GM18502 (cell line): ENCODE data around the gene DSCAML1.

Source experiments
- ATAC-seq: cut with Tn5 transposase; IDR thresholded peaks from one replicate; pipeline ENCODE4 v1.9.1; 2021; ENCODE audit warnings: mild to moderate bottlenecking; ENCODE audit not compliant: unreplicated experiment, poor library complexity

The DSCAML1 gene

GRCh38 chr11:117515892-117516787, 280.9 kb downstream of the DSCAML1 start:
- no peak for ATAC-seq

- ATAC-seq: no peak
Measured at GRCh38 chr11:117514256-117514655, 282.8 kb downstream of the DSCAML1 start.

GRCh38 chr11:117513666-117514065, 283.4 kb downstream of the DSCAML1 start:
- no peak for ATAC-seq

GRCh38 chr11:117511931-117512539, 285.0 kb downstream of the DSCAML1 start:
- no peak for ATAC-seq

GRCh38 chr11:117511483-117511930, 285.5 kb downstream of the DSCAML1 start:
- ATAC-seq: no peak

GRCh38 chr11:117510646-117511045, 286.4 kb downstream of the DSCAML1 start:
- ATAC-seq: no peak

GRCh38 chr11:117509543-117509942, 287.5 kb downstream of the DSCAML1 start:
- no peak for ATAC-seq

- ATAC-seq: no peak
Measured at GRCh38 chr11:117506971-117507370, 290.0 kb downstream of the DSCAML1 start.

GRCh38 chr11:117505285-117505970, 291.6 kb downstream of the DSCAML1 start:
- no peak for ATAC-seq

GRCh38 chr11:117502779-117503100, 294.3 kb downstream of the DSCAML1 start:
- no peak for ATAC-seq

- ATAC-seq: no peak
Measured at GRCh38 chr11:117502015-117502778, 294.8 kb downstream of the DSCAML1 start.

- no peak for ATAC-seq
Measured at GRCh38 chr11:117501237-117501898, 295.6 kb downstream of the DSCAML1 start.

GRCh38 chr11:117498791-117499190, 298.2 kb downstream of the DSCAML1 start:
- ATAC-seq: no peak

- no peak for ATAC-seq
Measured at GRCh38 chr11:117497206-117497951, 299.6 kb downstream of the DSCAML1 start.

- ATAC-seq: no peak
Measured at GRCh38 chr11:117495357-117495756, 301.7 kb downstream of the DSCAML1 start.

- no peak for ATAC-seq
Measured at GRCh38 chr11:117492578-117493251, 304.3 kb downstream of the DSCAML1 start.

GRCh38 chr11:117490911-117491310, 306.1 kb downstream of the DSCAML1 start:
- no peak for ATAC-seq

GRCh38 chr11:117489999-117490679, 306.9 kb downstream of the DSCAML1 start:
- no peak for ATAC-seq
